HL-60 (cell line): ENCODE data around the gene ARMC9.

Experiments
- DNase-seq, 2 experiments: peaks; one replicate each; pipeline ENCODE4 v3.0.0-alpha.2; 2010 to 2020; ENCODE audit warnings: low read depth in 1 of 2, low spot score in 1 of 2
- H3K27ac ChIP-seq: fragments of 250-450 bp; sonication (Bioruptor Pico); replicated peaks from 2 replicates; pipeline ENCODE4 v1.5.1; 2020; ENCODE audit warnings: mild to moderate bottlenecking, moderate library complexity
- H3K27me3 ChIP-seq: fragments of 250-450 bp; sonication (Bioruptor Pico); 2 replicates; pipeline ENCODE4 v1.5.1; 2021; ENCODE audit warnings: mild to moderate bottlenecking, moderate library complexity; ENCODE audit not compliant: insufficient read depth, poor library complexity, severe bottlenecking
- H3K4me3 ChIP-seq: replicated peaks from 2 replicates; pipeline ENCODE4 v1.5.1; 2011; ENCODE audit warnings: mild to moderate bottlenecking, control low read depth, low read length; ENCODE audit not compliant: insufficient read depth
- CTCF ChIP-seq: IDR thresholded peaks from one replicate; pipeline ENCODE4 v1.5.1; 2011; ENCODE audit warnings: low read length, control low read depth, inconsistent platforms; ENCODE audit not compliant: insufficient read depth
- GABPA ChIP-seq: IDR thresholded peaks from 2 replicates; pipeline ENCODE4 v1.6.1; 2012; ENCODE audit warnings: low read depth
- POLR2AphosphoS5 ChIP-seq: IDR thresholded peaks from 2 replicates; pipeline ENCODE4 v1.6.1; 2012; ENCODE audit warnings: low read depth
- REST ChIP-seq: IDR thresholded peaks from 2 replicates; pipeline ENCODE4 v1.6.1; 2012; ENCODE audit warnings: low read depth; ENCODE audit not compliant: insufficient replicate concordance
- SPI1 ChIP-seq: IDR thresholded peaks from 2 replicates; pipeline ENCODE4 v1.6.1; 2012; ENCODE audit warnings: low read depth, mild to moderate bottlenecking, borderline replicate concordance

Gene ARMC9

GRCh38 chr2:231332388-231332787 is 134.0 kb downstream of the ARMC9 start:
- H3K27ac ChIP-seq = no peak overlapping the region
- no peak overlapping the region for H3K4me3 ChIP-seq
- no peaks in the 10 kb centered on the region for H3K27me3 ChIP-seq
- no peak for DNase-seq
- no peak for TF ChIP-seq GABPA
- no peak for TF ChIP-seq SPI1
- no peak for TF ChIP-seq REST
- TF ChIP-seq CTCF = no peak
- no peak for TF ChIP-seq POLR2AphosphoS5

GRCh38 chr2:231332872-231333500 is 134.6 kb downstream of the ARMC9 start:
- H3K27me3 ChIP-seq = no peaks in the 10 kb centered on the region
- no peak overlapping the region for H3K4me3 ChIP-seq
- H3K27ac ChIP-seq = no peak overlapping the region
- no peak for TF ChIP-seq CTCF
- TF ChIP-seq POLR2AphosphoS5 = no peak
- TF ChIP-seq GABPA = no peak
- no peak for TF ChIP-seq SPI1
- no peak for TF ChIP-seq REST
- DNase-seq = no peak

- TF ChIP-seq REST = no peak
- TF ChIP-seq POLR2AphosphoS5 = no peak
- TF ChIP-seq CTCF = no peak
- TF ChIP-seq GABPA = no peak
- no peak for TF ChIP-seq SPI1
Observed at GRCh38 chr2:231334179-231334930, 135.9 kb downstream of the ARMC9 start.

More at GRCh38 chr2:231334179-231334930, 135.9 kb downstream of the ARMC9 start:
- H3K4me3 ChIP-seq = no peak overlapping the region
- H3K27me3 ChIP-seq = no peaks in the 10 kb centered on the region
- DNase-seq = no peak
- H3K27ac ChIP-seq = no peak overlapping the region
